GM19395 (cell line): ENCODE measurements around the gene NRIP3.

Source experiments
- ATAC-seq: cut with Tn5 transposase; IDR thresholded peaks from one replicate; pipeline ENCODE4 v1.9.1; 2021; ENCODE audit warnings: mild to moderate bottlenecking, moderate library complexity; ENCODE audit not compliant: unreplicated experiment

NRIP3 gene

DNA sequence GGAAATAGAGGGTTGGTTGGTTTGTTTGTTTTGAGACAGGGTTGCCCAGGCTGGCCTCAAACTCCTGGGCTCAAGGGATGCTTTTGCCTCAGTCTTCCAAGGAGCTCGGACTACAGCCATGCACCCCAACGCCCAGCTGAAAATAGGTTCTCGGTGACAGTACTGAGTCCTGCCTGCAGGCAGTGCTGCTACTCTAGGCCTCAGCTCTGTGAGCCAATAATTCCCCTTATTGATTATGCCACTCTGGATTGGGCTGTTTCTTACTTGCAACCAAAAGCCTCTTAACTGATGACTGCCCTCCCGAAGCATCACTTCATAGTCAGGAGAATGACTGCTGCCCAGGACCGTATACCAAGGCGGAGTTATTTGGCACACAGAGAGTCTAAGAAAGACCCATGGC is 69.9 kb downstream of the NRIP3 start:
- no peak for ATAC-seq

DNA sequence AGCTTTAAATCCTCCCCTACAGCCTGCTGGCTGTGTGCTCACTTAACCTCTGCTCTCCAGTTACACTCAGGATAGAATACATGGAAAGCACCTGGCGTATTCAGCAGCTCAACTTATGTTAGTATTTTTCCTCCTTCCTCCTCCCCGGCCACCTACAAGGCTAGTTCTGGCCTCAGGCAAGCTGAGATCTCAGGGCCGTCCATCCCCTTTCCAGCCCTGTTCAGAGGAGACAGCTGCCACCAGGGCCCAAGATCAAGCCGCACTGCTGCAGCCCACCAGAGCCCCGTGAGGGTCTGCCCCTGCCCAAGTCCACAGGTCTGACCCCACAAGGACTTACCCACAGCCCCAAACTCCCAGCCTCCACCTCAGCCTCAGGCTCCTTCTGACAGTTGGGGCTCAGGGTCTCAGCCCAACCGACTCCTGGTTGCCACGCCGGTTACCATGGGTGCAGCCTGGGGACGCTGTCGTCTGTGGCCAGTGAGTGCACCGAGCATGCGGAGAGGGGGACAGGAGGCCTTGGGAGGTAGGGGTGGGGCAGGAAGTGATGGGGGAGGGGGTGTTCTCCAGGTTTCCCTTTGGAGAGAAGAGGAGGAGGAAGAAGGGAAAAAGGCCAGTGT is 71.1 kb downstream of the NRIP3 start, which contains the start of gene C11orf16:
C11orf16 (minus strand) TSS at position 384 of the 617 bp plus-strand sequence. CDS start 639 bp downstream, outside the sequence.
- ATAC-seq, result no peak
